ENCODE measurements around the gene LPIN1. TPM values are rescaled to one million over a fixed set of nuclear protein-coding genes. Genes with fewer than 3 reads are reported as not detected.

Gene LPIN1
- total and polyA plus RNA-seq, 2 of the 13 experiments (the other 11 are each of a cell fraction or from before 2014, with no cell fraction given): 9.7 to 19.4 TPM

DNA sequence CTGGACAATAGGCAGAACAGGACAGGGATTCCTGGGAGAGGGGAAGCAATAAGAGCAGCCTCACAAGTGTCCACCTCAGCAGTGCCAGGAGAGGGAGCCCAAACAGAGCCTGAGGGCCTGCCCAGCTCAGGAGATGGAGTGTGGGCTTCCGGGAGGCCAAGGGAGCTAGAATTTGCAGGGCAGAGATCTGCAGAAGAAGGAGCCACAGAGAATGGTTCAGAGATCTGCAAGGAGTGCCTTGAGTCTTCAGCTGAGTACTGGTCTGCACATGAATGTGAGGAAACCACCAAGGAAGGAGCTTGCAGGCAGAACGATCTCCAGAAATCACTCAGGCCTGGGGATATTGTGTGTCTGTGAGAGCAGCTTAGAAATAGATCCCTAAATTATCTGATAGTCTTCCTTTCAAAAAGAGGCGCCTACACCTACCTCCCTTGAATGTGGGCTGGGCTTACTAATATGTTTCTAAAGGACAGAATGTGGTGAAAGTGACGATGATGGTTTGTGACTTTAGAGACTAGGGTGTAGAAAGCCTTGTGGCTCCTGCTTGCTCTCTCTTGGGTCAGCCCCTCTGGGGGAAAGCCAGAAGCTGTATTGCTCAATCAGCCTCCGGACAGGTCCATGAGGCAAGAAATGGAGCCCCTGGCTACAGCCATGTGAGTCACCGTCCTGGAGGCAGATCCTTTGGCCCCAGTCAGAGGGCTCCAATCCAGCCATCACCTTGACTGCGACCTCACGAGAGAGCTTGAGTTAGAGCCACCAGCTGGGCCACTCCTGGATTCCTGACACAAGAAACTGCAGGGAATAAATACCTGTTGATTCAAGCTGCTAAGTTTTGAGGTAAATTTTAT is 7.6 kb upstream of the LPIN1 start (continued):
- TF ChIP-seq, protein P1, sequence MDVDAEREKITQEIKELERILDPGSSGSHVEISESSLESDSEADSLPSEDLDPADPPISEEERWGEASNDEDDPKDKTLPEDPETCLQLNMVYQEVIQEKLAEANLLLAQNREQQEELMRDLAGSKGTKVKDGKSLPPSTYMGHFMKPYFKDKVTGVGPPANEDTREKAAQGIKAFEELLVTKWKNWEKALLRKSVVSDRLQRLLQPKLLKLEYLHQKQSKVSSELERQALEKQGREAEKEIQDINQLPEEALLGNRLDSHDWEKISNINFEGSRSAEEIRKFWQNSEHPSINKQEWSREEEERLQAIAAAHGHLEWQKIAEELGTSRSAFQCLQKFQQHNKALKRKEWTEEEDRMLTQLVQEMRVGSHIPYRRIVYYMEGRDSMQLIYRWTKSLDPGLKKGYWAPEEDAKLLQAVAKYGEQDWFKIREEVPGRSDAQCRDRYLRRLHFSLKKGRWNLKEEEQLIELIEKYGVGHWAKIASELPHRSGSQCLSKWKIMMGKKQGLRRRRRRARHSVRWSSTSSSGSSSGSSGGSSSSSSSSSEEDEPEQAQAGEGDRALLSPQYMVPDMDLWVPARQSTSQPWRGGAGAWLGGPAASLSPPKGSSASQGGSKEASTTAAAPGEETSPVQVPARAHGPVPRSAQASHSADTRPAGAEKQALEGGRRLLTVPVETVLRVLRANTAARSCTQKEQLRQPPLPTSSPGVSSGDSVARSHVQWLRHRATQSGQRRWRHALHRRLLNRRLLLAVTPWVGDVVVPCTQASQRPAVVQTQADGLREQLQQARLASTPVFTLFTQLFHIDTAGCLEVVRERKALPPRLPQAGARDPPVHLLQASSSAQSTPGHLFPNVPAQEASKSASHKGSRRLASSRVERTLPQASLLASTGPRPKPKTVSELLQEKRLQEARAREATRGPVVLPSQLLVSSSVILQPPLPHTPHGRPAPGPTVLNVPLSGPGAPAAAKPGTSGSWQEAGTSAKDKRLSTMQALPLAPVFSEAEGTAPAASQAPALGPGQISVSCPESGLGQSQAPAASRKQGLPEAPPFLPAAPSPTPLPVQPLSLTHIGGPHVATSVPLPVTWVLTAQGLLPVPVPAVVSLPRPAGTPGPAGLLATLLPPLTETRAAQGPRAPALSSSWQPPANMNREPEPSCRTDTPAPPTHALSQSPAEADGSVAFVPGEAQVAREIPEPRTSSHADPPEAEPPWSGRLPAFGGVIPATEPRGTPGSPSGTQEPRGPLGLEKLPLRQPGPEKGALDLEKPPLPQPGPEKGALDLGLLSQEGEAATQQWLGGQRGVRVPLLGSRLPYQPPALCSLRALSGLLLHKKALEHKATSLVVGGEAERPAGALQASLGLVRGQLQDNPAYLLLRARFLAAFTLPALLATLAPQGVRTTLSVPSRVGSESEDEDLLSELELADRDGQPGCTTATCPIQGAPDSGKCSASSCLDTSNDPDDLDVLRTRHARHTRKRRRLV (CRISPR knock-in tag; IDR thresholded peaks at IDR 0.05): 0 out of 2 replicates have a peak, but pooled peaks have one; percentile 41
- TF ChIP-seq ATAD3A (CRISPR knock-in tag; IDR thresholded peaks at IDR 0.05) (no peak), JUN (CRISPR knock-in tag; IDR thresholded peaks at IDR 0.05) (no peak), RNF219 (CRISPR knock-in tag; IDR thresholded peaks at IDR 0.05) (no peak), ZNF333 (CRISPR knock-in tag; IDR thresholded peaks at IDR 0.05; ENCODE audit: borderline replicate concordance) (0 out of 2 replicates have a peak, but pooled peaks have one; percentile 45), ZNF24 (IDR thresholded peaks at IDR 0.05) (no peak), FOXM1 (CRISPR knock-in tag; IDR thresholded peaks at IDR 0.05) (no peak), HOXD1 (CRISPR knock-in tag; IDR thresholded peaks at IDR 0.05) (no peak), ZNF207 (IDR thresholded peaks at IDR 0.05; ENCODE audit: borderline replicate concordance) (no peak), PREB (CRISPR knock-in tag; IDR thresholded peaks at IDR 0.05) (no peak), HDAC2 (CRISPR knock-in tag; IDR thresholded peaks at IDR 0.05) (no peak; the same call in 1 of the 2 replicates), ZNF572 (CRISPR knock-in tag; IDR thresholded peaks at IDR 0.05) (no peak), HNRNPLL (IDR thresholded peaks at IDR 0.05; ENCODE audit: low read depth, low read length, poor library complexity, severe bottlenecking) (no peak), HMGA1 (CRISPR knock-in tag; conservative IDR thresholded peaks at IDR 0.05) (no peak), PHF21A (CRISPR knock-in tag; IDR thresholded peaks at IDR 0.05) (peak; percentile 55)
- TF ChIP-seq, protein P2, sequence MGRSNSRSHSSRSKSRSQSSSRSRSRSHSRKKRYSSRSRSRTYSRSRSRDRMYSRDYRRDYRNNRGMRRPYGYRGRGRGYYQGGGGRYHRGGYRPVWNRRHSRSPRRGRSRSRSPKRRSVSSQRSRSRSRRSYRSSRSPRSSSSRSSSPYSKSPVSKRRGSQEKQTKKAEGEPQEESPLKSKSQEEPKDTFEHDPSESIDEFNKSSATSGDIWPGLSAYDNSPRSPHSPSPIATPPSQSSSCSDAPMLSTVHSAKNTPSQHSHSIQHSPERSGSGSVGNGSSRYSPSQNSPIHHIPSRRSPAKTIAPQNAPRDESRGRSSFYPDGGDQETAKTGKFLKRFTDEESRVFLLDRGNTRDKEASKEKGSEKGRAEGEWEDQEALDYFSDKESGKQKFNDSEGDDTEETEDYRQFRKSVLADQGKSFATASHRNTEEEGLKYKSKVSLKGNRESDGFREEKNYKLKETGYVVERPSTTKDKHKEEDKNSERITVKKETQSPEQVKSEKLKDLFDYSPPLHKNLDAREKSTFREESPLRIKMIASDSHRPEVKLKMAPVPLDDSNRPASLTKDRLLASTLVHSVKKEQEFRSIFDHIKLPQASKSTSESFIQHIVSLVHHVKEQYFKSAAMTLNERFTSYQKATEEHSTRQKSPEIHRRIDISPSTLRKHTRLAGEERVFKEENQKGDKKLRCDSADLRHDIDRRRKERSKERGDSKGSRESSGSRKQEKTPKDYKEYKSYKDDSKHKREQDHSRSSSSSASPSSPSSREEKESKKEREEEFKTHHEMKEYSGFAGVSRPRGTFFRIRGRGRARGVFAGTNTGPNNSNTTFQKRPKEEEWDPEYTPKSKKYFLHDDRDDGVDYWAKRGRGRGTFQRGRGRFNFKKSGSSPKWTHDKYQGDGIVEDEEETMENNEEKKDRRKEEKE (IDR thresholded peaks at IDR 0.05): no peak
- TF ChIP-seq, protein P3, sequence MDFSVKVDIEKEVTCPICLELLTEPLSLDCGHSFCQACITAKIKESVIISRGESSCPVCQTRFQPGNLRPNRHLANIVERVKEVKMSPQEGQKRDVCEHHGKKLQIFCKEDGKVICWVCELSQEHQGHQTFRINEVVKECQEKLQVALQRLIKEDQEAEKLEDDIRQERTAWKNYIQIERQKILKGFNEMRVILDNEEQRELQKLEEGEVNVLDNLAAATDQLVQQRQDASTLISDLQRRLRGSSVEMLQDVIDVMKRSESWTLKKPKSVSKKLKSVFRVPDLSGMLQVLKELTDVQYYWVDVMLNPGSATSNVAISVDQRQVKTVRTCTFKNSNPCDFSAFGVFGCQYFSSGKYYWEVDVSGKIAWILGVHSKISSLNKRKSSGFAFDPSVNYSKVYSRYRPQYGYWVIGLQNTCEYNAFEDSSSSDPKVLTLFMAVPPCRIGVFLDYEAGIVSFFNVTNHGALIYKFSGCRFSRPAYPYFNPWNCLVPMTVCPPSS (IDR thresholded peaks at IDR 0.05): no peak
